H1 (cell line): Measurements from ENCODE around the gene CLEC14A.

ENCODE experiments used
- CHD2 ChIP-seq: IDR thresholded peaks from 2 replicates; pipeline ENCODE4 v1.6.1; 2012; ENCODE audit warnings: low read length, improper control_type of control experiment
- HDAC2 ChIP-seq, 2 experiments: fragments of 300-600 bp in 1 of 2; sonication (generic) in 1 of 2; IDR thresholded peaks; 2 replicates each; pipeline ENCODE4 v1.6.1; 2011 to 2012; ENCODE audit warnings: low read depth in 2 of 2, low read length in 2 of 2, mild to moderate bottlenecking in 2 of 2, moderate library complexity in 2 of 2, borderline replicate concordance in 1 of 2, inconsistent platforms in 1 of 2
- POLR2AphosphoS5 ChIP-seq: IDR thresholded peaks from 2 replicates; pipeline ENCODE4 v1.6.1; 2011; ENCODE audit warnings: low read depth, low read length
- TAF1 ChIP-seq: IDR thresholded peaks from 2 replicates; pipeline ENCODE4 v1.6.1; 2011; ENCODE audit warnings: mild to moderate bottlenecking, low read depth, low read length
- ZNF274 ChIP-seq: IDR thresholded peaks from 2 replicates; pipeline ENCODE4 v1.7.0; 2012; ENCODE audit warnings: low read length, borderline replicate concordance; ENCODE audit errors: extremely low read depth
- TF ChIP-seq, protein P1 (sequence below), 3 experiments: IDR thresholded peaks; 1 replicate in 2 of 3; 2 replicates in 1 of 3; pipeline versions ENCODE4 v1.5.1 to v1.6.1; 2011; ENCODE audit warnings: low read length in 3 of 3, mild to moderate bottlenecking in 3 of 3, inconsistent platforms in 2 of 3, low read depth in 1 of 3, moderate library complexity in 1 of 3; ENCODE audit not compliant: insufficient read depth in 1 of 3; ENCODE audit errors: control extremely low read depth in 1 of 3
- TF ChIP-seq, protein P2 (sequence below): IDR thresholded peaks from 2 replicates; pipeline ENCODE4 v1.6.1; 2012; ENCODE audit warnings: low read length, inconsistent platforms
- TF ChIP-seq, protein P3 (sequence below): IDR thresholded peaks from 2 replicates; pipeline ENCODE4 v1.6.1; 2012; ENCODE audit warnings: inconsistent platforms
- TF ChIP-seq, protein P4 (sequence below): IDR thresholded peaks from 2 replicates; pipeline ENCODE4 v1.6.1; 2012; ENCODE audit warnings: inconsistent platforms

DNA sequence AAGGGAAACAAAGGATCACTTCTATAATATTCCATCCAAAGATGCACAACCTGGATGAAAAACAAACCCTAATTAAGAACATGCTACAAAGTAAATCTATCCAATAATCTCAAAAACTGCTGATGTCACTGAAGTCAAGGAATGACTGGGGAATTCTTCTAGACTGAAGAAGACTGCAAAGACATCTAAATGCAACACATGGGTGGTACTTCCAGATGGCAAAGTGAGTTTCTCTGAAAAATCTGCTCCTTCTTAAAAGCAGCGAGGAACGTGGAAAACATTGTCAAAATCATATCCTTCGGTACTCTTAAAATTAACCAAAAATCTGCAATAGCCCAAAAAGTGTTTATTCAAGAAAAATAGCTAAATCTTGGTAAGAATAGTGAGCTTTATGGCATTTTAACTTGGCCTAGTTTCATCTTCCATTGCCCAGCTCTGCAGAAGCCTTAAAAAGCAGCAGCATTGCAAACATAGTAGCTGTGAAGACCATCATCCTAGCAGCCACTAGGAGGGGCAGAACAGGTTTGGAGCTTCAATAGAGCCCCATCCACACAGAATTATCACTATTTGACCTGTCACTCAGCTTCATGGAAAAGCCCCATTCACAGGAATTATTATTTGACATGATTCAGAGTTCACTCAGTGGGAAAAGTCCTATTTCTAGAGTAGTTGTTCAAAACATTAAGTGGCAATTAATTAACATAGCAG lies 7.4 kb downstream of the CLEC14A start:
- TF ChIP-seq, protein P1, sequence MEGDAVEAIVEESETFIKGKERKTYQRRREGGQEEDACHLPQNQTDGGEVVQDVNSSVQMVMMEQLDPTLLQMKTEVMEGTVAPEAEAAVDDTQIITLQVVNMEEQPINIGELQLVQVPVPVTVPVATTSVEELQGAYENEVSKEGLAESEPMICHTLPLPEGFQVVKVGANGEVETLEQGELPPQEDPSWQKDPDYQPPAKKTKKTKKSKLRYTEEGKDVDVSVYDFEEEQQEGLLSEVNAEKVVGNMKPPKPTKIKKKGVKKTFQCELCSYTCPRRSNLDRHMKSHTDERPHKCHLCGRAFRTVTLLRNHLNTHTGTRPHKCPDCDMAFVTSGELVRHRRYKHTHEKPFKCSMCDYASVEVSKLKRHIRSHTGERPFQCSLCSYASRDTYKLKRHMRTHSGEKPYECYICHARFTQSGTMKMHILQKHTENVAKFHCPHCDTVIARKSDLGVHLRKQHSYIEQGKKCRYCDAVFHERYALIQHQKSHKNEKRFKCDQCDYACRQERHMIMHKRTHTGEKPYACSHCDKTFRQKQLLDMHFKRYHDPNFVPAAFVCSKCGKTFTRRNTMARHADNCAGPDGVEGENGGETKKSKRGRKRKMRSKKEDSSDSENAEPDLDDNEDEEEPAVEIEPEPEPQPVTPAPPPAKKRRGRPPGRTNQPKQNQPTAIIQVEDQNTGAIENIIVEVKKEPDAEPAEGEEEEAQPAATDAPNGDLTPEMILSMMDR (IDR thresholded peaks at IDR 0.05; ENCODE audit: control extremely low read depth in 1 of 3, insufficient read depth in 1 of 3, low read depth in 1 of 3, low read length in 3 of 3) = peak in 2 of 3 experiments; percentile 50 to 62; a peak in 3 of 4 replicates
- TF ChIP-seq, protein P2, sequence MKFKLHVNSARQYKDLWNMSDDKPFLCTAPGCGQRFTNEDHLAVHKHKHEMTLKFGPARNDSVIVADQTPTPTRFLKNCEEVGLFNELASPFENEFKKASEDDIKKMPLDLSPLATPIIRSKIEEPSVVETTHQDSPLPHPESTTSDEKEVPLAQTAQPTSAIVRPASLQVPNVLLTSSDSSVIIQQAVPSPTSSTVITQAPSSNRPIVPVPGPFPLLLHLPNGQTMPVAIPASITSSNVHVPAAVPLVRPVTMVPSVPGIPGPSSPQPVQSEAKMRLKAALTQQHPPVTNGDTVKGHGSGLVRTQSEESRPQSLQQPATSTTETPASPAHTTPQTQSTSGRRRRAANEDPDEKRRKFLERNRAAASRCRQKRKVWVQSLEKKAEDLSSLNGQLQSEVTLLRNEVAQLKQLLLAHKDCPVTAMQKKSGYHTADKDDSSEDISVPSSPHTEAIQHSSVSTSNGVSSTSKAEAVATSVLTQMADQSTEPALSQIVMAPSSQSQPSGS = no peak
- TF ChIP-seq HDAC2 (IDR thresholded peaks at IDR 0.05; ENCODE audit: borderline replicate concordance in 1 of 2, low read depth in 2 of 2, low read length in 2 of 2) = no peak
- TF ChIP-seq, protein P3, sequence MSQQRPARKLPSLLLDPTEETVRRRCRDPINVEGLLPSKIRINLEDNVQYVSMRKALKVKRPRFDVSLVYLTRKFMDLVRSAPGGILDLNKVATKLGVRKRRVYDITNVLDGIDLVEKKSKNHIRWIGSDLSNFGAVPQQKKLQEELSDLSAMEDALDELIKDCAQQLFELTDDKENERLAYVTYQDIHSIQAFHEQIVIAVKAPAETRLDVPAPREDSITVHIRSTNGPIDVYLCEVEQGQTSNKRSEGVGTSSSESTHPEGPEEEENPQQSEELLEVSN = no peak
- no peak for TF ChIP-seq POLR2AphosphoS5
- TF ChIP-seq, protein P4, sequence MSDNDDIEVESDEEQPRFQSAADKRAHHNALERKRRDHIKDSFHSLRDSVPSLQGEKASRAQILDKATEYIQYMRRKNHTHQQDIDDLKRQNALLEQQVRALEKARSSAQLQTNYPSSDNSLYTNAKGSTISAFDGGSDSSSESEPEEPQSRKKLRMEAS = no peak
- no peak for TF ChIP-seq CHD2
- TF ChIP-seq TAF1 = no peak
- TF ChIP-seq ZNF274 = no peak
